ENCODE data around the gene POLRMT.
"Not testable (repeated sequence)": the region's sequence is repeated elsewhere in the genome, so short reads cannot be mapped to it uniquely, and the experiment has no call there.

Gene POLRMT

GRCh38 chr19:590750-591098 lies 42.6 kb downstream of the POLRMT start:
- DNase-seq: no peak

GRCh38 chr19:590396-590745 lies 43.0 kb downstream of the POLRMT start:
- DNase-seq: no peak

GRCh38 chr19:589693-590395 lies 43.5 kb downstream of the POLRMT start, which contains the start of gene HCN2:
Gene HCN2, plus strand, starts transcription at chr19:589881. Its CDS starts 65 bp downstream, at chr19:589946.
- no peak for DNase-seq

- no peak for DNase-seq
Measured at GRCh38 chr19:588741-589692, 44.3 kb downstream of the POLRMT start.

- DNase-seq: peak; percentile 83
Measured at GRCh38 chr19:588093-588740, 45.1 kb downstream of the POLRMT start.

GRCh38 chr19:585551-586110 lies 47.7 kb downstream of the POLRMT start:
- DNase-seq: no peak

- not testable (repeated sequence) for DNase-seq
Measured at GRCh38 chr19:585146-585545, 48.2 kb downstream of the POLRMT start.

- peak; percentile 89 for DNase-seq
Measured at GRCh38 chr19:584240-585001, 48.9 kb downstream of the POLRMT start.

GRCh38 chr19:583968-584239 lies 49.4 kb downstream of the POLRMT start:
- no peak for DNase-seq

GRCh38 chr19:583198-583967 lies 50.0 kb downstream of the POLRMT start:
- no peak for DNase-seq

- DNase-seq: no peak
Measured at GRCh38 chr19:582497-583197, 50.7 kb downstream of the POLRMT start.

- DNase-seq: no peak
Measured at GRCh38 chr19:581399-582111, 51.8 kb downstream of the POLRMT start.

GRCh38 chr19:580274-580835 lies 53.0 kb downstream of the POLRMT start:
- DNase-seq: no peak

GRCh38 chr19:579842-580155 lies 53.5 kb downstream of the POLRMT start:
- no peak for DNase-seq

- no peak for DNase-seq
Measured at GRCh38 chr19:579111-579841, 54.1 kb downstream of the POLRMT start.

GRCh38 chr19:577439-578392 lies 55.6 kb downstream of the POLRMT start:
- DNase-seq: no peak

- no peak for DNase-seq
Measured at GRCh38 chr19:576768-577438, 56.4 kb downstream of the POLRMT start.

Measured in activated CD8-positive, alpha-beta memory T cell treated with anti-CD3 and anti-CD28 coated beads, Interleukin-2, amount 50 U/mL, for 48 hours (primary cell).